22Rv1 (cell line): ENCODE data around the gene ARHGEF40.

Experiments used
- ZFX ChIP-seq: fragments of 450-650 bp; IDR thresholded peaks from 2 replicates; pipeline ENCODE4 v1.6.1; 2017; ENCODE audit warnings: antibody characterized with exemption, borderline replicate concordance
- TF ChIP-seq, protein P1 (sequence below): fragments of 450-650 bp; IDR thresholded peaks from 2 replicates; pipeline ENCODE4 v1.5.1; 2017; ENCODE audit warnings: mild to moderate bottlenecking

DNA sequence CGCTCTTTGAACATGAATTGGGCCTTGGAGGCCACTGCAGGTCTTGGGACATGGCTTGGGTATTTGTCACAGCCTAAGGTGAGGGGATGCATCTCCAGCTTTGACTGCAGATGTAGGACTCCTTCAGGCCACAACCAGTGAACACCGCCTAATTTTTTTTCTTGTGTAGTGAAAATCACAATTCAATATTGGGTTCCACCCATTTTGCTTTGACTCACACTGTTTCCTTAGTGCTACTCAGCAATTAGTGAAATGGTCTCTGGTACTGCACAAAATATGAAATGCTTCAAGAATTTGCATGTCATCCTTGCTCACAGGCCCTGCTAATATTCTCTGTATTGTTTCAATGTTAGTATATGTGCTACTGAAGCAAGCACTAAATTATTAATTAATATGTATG, 43.3 kb downstream of the ARHGEF40 start:
- no peak for TF ChIP-seq ZFX
- TF ChIP-seq, protein P1, sequence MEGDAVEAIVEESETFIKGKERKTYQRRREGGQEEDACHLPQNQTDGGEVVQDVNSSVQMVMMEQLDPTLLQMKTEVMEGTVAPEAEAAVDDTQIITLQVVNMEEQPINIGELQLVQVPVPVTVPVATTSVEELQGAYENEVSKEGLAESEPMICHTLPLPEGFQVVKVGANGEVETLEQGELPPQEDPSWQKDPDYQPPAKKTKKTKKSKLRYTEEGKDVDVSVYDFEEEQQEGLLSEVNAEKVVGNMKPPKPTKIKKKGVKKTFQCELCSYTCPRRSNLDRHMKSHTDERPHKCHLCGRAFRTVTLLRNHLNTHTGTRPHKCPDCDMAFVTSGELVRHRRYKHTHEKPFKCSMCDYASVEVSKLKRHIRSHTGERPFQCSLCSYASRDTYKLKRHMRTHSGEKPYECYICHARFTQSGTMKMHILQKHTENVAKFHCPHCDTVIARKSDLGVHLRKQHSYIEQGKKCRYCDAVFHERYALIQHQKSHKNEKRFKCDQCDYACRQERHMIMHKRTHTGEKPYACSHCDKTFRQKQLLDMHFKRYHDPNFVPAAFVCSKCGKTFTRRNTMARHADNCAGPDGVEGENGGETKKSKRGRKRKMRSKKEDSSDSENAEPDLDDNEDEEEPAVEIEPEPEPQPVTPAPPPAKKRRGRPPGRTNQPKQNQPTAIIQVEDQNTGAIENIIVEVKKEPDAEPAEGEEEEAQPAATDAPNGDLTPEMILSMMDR = no peak
